Measurements from ENCODE around the gene GNMT.

GRCh38 chr6:42979523-42980177 is 19.1 kb downstream of the GNMT start:
- no peak for TF ChIP-seq CTCF (conservative IDR thresholded peaks at IDR 0.05 in 1 of 2, IDR thresholded peaks at IDR 0.05 in 1 of 2; ENCODE audit: low read depth in 1 of 2, low read length in 2 of 2)
- no peak for TF ChIP-seq EZH2 (IDR thresholded peaks at IDR 0.05; ENCODE audit: low read length, missing control alignments)
